ENCODE data around the gene MEN1.

Gene MEN1

GRCh38 chr11:64813826-64814225, 3.5 kb upstream of the MEN1 start:
- H3K27ac ChIP-seq: no peak overlapping the region
- TF ChIP-seq ZFX (IDR thresholded peaks at IDR 0.05; ENCODE audit: borderline replicate concordance) (no peak), CTCF (IDR thresholded peaks at IDR 0.05) (no peak)

GRCh38 chr11:64810891-64811272, 531 bp upstream of the MEN1 start:
- TF ChIP-seq CTCF (IDR thresholded peaks at IDR 0.05) (no peak), ZFX (IDR thresholded peaks at IDR 0.05; ENCODE audit: borderline replicate concordance) (no peak)
- H3K27ac ChIP-seq: peak overlapping the region; percentile 89

DNA sequence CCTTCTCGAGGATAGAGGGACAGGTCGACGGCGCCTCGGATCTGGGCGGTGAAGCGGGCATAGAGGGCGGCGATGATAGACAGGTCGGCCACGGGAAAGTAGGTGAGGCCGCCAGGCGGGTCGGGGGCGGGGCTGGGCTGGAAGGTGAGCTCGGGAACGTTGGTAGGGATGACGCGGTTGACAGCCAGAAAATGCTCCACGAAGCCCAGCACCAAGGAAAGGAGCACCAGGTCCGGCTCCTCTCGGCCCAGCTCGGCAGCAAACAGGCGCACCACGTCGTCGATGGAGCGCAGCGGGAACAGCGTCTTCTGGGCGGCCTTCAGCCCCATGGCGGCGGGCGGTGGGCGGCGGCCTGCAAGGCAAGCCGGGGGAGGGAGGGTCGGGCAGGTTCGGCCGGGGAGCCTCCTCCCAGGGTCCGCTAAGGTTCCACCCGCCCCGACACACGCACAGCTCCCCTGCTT, 540 bp downstream of the MEN1 start:
- TF ChIP-seq CTCF (IDR thresholded peaks at IDR 0.05) (no peak), ZFX (IDR thresholded peaks at IDR 0.05; ENCODE audit: borderline replicate concordance) (no peak)
- H3K27ac ChIP-seq: peak overlapping the region; percentile 89

GRCh38 chr11:64805481-64805880, 4.9 kb downstream of the MEN1 start:
- peak overlapping the region; percentile 88 for H3K27ac ChIP-seq

GRCh38 chr11:64804346-64805210, 5.8 kb downstream of the MEN1 start:
- peak; percentile 51 for TF ChIP-seq CTCF (IDR thresholded peaks at IDR 0.05)
- TF ChIP-seq ZFX (IDR thresholded peaks at IDR 0.05; ENCODE audit: borderline replicate concordance): no peak
- peak overlapping the region; percentile 88 for H3K27ac ChIP-seq

More at GRCh38 chr11:64805481-64805880, 4.9 kb downstream of the MEN1 start:
- no peak for TF ChIP-seq ZFX (IDR thresholded peaks at IDR 0.05; ENCODE audit: borderline replicate concordance)
- no peak for TF ChIP-seq CTCF (IDR thresholded peaks at IDR 0.05)

DNA sequence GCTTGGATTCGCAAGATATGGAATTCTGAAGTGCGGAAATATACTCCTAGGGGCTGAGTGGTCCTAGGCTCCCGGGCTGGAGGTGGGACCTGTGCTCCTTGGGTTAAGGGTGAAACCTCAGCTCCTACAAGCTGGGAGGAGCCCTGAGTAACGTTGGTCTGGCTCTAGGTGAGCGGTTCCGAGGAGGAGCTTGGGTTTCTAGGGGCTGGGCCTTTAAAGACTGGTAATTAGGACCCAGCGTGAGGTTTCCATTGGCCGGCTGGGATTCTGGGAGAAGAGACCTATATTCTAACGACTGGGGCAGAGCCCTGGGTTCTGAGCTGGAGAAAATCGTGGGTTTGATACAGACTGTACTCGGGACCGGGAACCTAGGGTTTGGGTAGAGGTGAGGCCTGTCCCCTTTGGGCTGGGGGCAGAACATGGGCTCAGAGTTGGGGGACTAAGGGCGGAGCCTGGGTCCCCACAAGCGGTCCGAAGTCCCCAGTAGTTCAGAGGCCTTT, 6.5 kb downstream of the MEN1 start:
- peak overlapping the region; percentile 88 for H3K27ac ChIP-seq
- TF ChIP-seq CTCF (IDR thresholded peaks at IDR 0.05): no peak
- no peak for TF ChIP-seq ZFX (IDR thresholded peaks at IDR 0.05; ENCODE audit: borderline replicate concordance)
